Muscle layer of colon (tissue), 2 donors: ENCODE results near the gene STAC3.

ENCODE experiments used
- H3K27ac ChIP-seq: one replicate; pipeline ENCODE4 v1.7.0; 2013; ENCODE audit warnings: low read depth, mild to moderate bottlenecking, low read length, moderate library complexity
- H3K27me3 ChIP-seq, 2 donors: one replicate each; pipeline ENCODE4 v1.7.0; 2013; ENCODE audit warnings: low read length in 2 of 2, mild to moderate bottlenecking in 2 of 2; ENCODE audit not compliant: insufficient read depth in 2 of 2, control insufficient read depth in 1 of 2
- H3K36me3 ChIP-seq: one replicate; pipeline ENCODE4 v1.7.0; 2013; ENCODE audit warnings: mild to moderate bottlenecking, low read length; ENCODE audit not compliant: insufficient read depth
- H3K4me1 ChIP-seq: one replicate; pipeline ENCODE4 v1.7.0; 2013; ENCODE audit warnings: mild to moderate bottlenecking, low read length; ENCODE audit not compliant: insufficient read depth
- H3K4me3 ChIP-seq, 2 donors: one replicate each; pipeline ENCODE4 v1.7.0; 2013; ENCODE audit warnings: low read length in 2 of 2, low read depth in 1 of 2, mild to moderate bottlenecking in 1 of 2, moderate library complexity in 1 of 2
- H3K9ac ChIP-seq: one replicate; pipeline ENCODE4 v1.7.0; 2013; ENCODE audit warnings: low read length
- H3K9me3 ChIP-seq: one replicate; pipeline ENCODE4 v1.7.0; 2013; ENCODE audit warnings: mild to moderate bottlenecking, low read length
- donor health status: abdominal sarcoma.
- donor health status: Adenocarcinoma of cecum.

The STAC3 gene

GRCh38 chr12:57211791-57212700, 38.9 kb downstream of the STAC3 start:
- Histone ChIP-seq H3K36me3 (peaks cover 41% of the 10 kb centered on the region), H3K4me3 (no peak overlapping the region), H3K27ac (no peak overlapping the region), H3K27me3 (peaks cover 21 to 34% of the 10 kb centered on the region in 2 donors), H3K4me1 (peaks cover 18% of the 10 kb centered on the region), H3K9ac (no peak overlapping the region), H3K9me3 (no peaks in the 10 kb centered on the region)

GRCh38 chr12:57210926-57211692, 39.9 kb downstream of the STAC3 start:
- H3K4me3 ChIP-seq, result no peak overlapping the region
- H3K4me1 ChIP-seq, result peaks cover 16% of the 10 kb centered on the region
- peaks cover 21 to 26% of the 10 kb centered on the region in 2 donors for H3K27me3 ChIP-seq
- no peaks in the 10 kb centered on the region for H3K9me3 ChIP-seq
- no peak overlapping the region for H3K9ac ChIP-seq
- H3K27ac ChIP-seq, result no peak overlapping the region
- H3K36me3 ChIP-seq, result peaks cover 47% of the 10 kb centered on the region

- Histone ChIP-seq H3K4me3 (no peak overlapping the region), H3K4me1 (peaks cover 16% of the 10 kb centered on the region), H3K27me3 (peaks cover 14 to 20% of the 10 kb centered on the region in 2 donors), H3K9ac (no peak overlapping the region), H3K27ac (no peak overlapping the region), H3K36me3 (peaks cover 53% of the 10 kb centered on the region), H3K9me3 (no peaks in the 10 kb centered on the region)
These were observed 40.5 kb downstream of the STAC3 start for GRCh38 chr12:57210461-57210860.

- no peak overlapping the region for H3K9ac ChIP-seq
- H3K9me3 ChIP-seq, result no peaks in the 10 kb centered on the region
- H3K27ac ChIP-seq, result no peak overlapping the region
- H3K36me3 ChIP-seq, result peaks cover 58% of the 10 kb centered on the region
- no peak overlapping the region for H3K4me3 ChIP-seq
- H3K27me3 ChIP-seq, result peaks cover 9 to 14% of the 10 kb centered on the region in 2 donors
- peaks cover 16% of the 10 kb centered on the region for H3K4me1 ChIP-seq
These were observed 41.1 kb downstream of the STAC3 start for GRCh38 chr12:57209916-57210315.

GRCh38 chr12:57208631-57209282, 42.2 kb downstream of the STAC3 start:
- Histone ChIP-seq H3K36me3 (peaks cover 70% of the 10 kb centered on the region), H3K9ac (no peak overlapping the region), H3K27ac (no peak overlapping the region), H3K9me3 (no peaks in the 10 kb centered on the region), H3K4me3 (no peak overlapping the region), H3K4me1 (peaks cover 5% of the 10 kb centered on the region), H3K27me3 (peaks cover 0 to 3% of the 10 kb centered on the region in 2 donors)

- no peaks in the 10 kb centered on the region for H3K4me1 ChIP-seq
- no peaks in the 10 kb centered on the region for H3K27me3 ChIP-seq
- peaks cover 78% of the 10 kb centered on the region for H3K36me3 ChIP-seq
- H3K9ac ChIP-seq, result no peak overlapping the region
- no peak overlapping the region for H3K4me3 ChIP-seq
- H3K9me3 ChIP-seq, result no peaks in the 10 kb centered on the region
- H3K27ac ChIP-seq, result no peak overlapping the region
These were observed 43.0 kb downstream of the STAC3 start for GRCh38 chr12:57207731-57208630.

- H3K36me3 ChIP-seq, result peaks cover 83% of the 10 kb centered on the region
- H3K4me3 ChIP-seq, result no peak overlapping the region
- no peaks in the 10 kb centered on the region for H3K27me3 ChIP-seq
These were observed 45.1 kb downstream of the STAC3 start for GRCh38 chr12:57205931-57206330.

GRCh38 chr12:57205186-57205585, 45.8 kb downstream of the STAC3 start:
- no peak overlapping the region for H3K27ac ChIP-seq
- no peak overlapping the region for H3K4me3 ChIP-seq
- H3K9ac ChIP-seq, result no peak overlapping the region
- H3K36me3 ChIP-seq, result peaks cover 83% of the 10 kb centered on the region
- H3K4me1 ChIP-seq, result no peaks in the 10 kb centered on the region
- H3K27me3 ChIP-seq, result no peaks in the 10 kb centered on the region
- H3K9me3 ChIP-seq, result no peaks in the 10 kb centered on the region

More at GRCh38 chr12:57205931-57206330, 45.1 kb downstream of the STAC3 start:
- no peaks in the 10 kb centered on the region for H3K9me3 ChIP-seq
- H3K4me1 ChIP-seq, result no peaks in the 10 kb centered on the region
- H3K27ac ChIP-seq, result no peak overlapping the region
- no peak overlapping the region for H3K9ac ChIP-seq

GRCh38 chr12:57204454-57204853, 46.5 kb downstream of the STAC3 start:
- no peak overlapping the region for H3K27ac ChIP-seq
- H3K27me3 ChIP-seq, result no peaks in the 10 kb centered on the region
- H3K36me3 ChIP-seq, result peaks cover 83% of the 10 kb centered on the region
- H3K4me3 ChIP-seq, result no peak overlapping the region
- no peak overlapping the region for H3K9ac ChIP-seq
- no peaks in the 10 kb centered on the region for H3K9me3 ChIP-seq
- H3K4me1 ChIP-seq, result no peaks in the 10 kb centered on the region

GRCh38 chr12:57203791-57204190, 47.2 kb downstream of the STAC3 start:
- no peaks in the 10 kb centered on the region for H3K27me3 ChIP-seq
- H3K4me3 ChIP-seq, result no peak overlapping the region
- H3K4me1 ChIP-seq, result no peaks in the 10 kb centered on the region
- peaks cover 84% of the 10 kb centered on the region for H3K36me3 ChIP-seq
- no peak overlapping the region for H3K27ac ChIP-seq
- no peaks in the 10 kb centered on the region for H3K9me3 ChIP-seq
- no peak overlapping the region for H3K9ac ChIP-seq
